MM.1S (cell line): ENCODE measurements around the gene ZNF184.

Experiments
- EZH2 ChIP-seq: fragments of 300-600 bp; sonication (generic); optimal IDR thresholded peaks from 2 replicates; pipeline ENCODE3; 2017; ENCODE audit warnings: low read depth, mild to moderate bottlenecking, antibody characterized with exemption, low read length, mixed read lengths
- EZH2phosphoT487 ChIP-seq: fragments of 300-600 bp; sonication (generic); IDR thresholded peaks from 2 replicates; pipeline ENCODE4 v1.6.1; 2018; ENCODE audit warnings: antibody characterized with exemption, low read length
- TF ChIP-seq, protein P1 (sequence below): fragments of 300-600 bp; sonication (generic); IDR thresholded peaks from 2 replicates; pipeline ENCODE4 v1.5.1; 2016; ENCODE audit warnings: antibody characterized with exemption, low read length, mixed read lengths

DNA sequence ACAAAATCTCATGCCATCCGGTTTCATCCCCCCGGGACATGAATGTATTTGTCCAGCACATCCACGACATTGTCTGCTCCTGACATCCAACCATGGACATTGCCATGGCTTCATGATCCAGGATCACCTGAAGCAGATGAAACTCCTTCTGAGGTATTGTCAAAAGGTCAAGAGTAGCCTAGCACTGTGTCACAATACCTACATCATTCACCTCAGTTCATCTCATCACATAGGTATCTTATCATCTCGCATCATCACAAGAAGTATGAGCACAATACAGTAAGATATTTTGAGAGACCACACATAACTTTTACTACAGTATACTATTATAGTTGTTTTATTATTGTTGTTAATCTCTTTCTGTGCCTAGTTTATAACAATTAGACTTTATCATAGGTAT lies 33.5 kb downstream of the ZNF184 start:
- TF ChIP-seq, protein P1, sequence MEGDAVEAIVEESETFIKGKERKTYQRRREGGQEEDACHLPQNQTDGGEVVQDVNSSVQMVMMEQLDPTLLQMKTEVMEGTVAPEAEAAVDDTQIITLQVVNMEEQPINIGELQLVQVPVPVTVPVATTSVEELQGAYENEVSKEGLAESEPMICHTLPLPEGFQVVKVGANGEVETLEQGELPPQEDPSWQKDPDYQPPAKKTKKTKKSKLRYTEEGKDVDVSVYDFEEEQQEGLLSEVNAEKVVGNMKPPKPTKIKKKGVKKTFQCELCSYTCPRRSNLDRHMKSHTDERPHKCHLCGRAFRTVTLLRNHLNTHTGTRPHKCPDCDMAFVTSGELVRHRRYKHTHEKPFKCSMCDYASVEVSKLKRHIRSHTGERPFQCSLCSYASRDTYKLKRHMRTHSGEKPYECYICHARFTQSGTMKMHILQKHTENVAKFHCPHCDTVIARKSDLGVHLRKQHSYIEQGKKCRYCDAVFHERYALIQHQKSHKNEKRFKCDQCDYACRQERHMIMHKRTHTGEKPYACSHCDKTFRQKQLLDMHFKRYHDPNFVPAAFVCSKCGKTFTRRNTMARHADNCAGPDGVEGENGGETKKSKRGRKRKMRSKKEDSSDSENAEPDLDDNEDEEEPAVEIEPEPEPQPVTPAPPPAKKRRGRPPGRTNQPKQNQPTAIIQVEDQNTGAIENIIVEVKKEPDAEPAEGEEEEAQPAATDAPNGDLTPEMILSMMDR: no peak
- no peak for TF ChIP-seq EZH2
- no peak for TF ChIP-seq EZH2phosphoT487
